Measurements from ENCODE around the gene UBR4. TPM values are rescaled to one million over a fixed set of nuclear protein-coding genes. Genes with fewer than 3 reads are reported as not detected.
A peak's percentile ranks its signal among the peaks of the same experiment; 100 is the strongest.

The UBR4 gene
- total and polyA plus RNA-seq, 7 experiments from 2014 or later: 18.9 to 174 (median 151) TPM

- Histone ChIP-seq H3K9me3 (ENCODE audit: control insufficient read depth in 2 of 3, low read length in 3 of 3) (no peaks in the 10 kb centered on the region), H3K4me1 (ENCODE audit: control insufficient read depth in 2 of 2, insufficient read depth in 2 of 2, low read length in 2 of 2) (peaks cover 12 to 22% of the 10 kb centered on the region in 2 donors), H3K4me3 (ENCODE audit: low read length) (no peak overlapping the region), H3K36me3 (ENCODE audit: control insufficient read depth in 2 of 3, insufficient read depth in 3 of 3, low read length in 3 of 3) (peaks cover 53 to 98% (median 60%) of the 10 kb centered on the region in 3 experiments), H3K27ac (ENCODE audit: low read depth, low read length) (no peak overlapping the region), H3K27me3 (ENCODE audit: control insufficient read depth in 2 of 2, insufficient read depth in 2 of 2, low read length in 2 of 2) (no peaks in the 10 kb centered on the region)
- H3K27ac Mint-ChIP-seq: peak overlapping the region in 3 of 9 donors; percentile 38 to 58 (median 55)
- no peak overlapping the region for H3K4me3 Mint-ChIP-seq
- ChIA-PET POLR2A (no interaction called here), CTCF (interaction anchor here (0.6 to 1.2 kb wide), 2 partner anchors 15 to 19 kb away, joined by 3 read pairs; no protein-coding TSS in a partner anchor)
- H3K4me1 Mint-ChIP-seq: peaks cover 0 to 35% (median 24%) of the 10 kb centered on the region in 7 donors
- H3K27me3 Mint-ChIP-seq: no peaks in the 10 kb centered on the region
- peaks cover 35 to 82% (median 59%) of the 10 kb centered on the region in 5 donors for H3K36me3 Mint-ChIP-seq
- intact Hi-C loops (cut with micrococcal nuclease): loop anchor here in 1 of 2 donors (5.0 kb wide), 1 partner anchor 121 kb away; no protein-coding TSS in a partner anchor
- no peaks in the 10 kb centered on the region for H3K9me3 Mint-ChIP-seq
- ATAC-seq (no peak), DNase-seq (no peak)
Measured at GRCh38 chr1:19121192-19121591, 88.9 kb downstream of the UBR4 start.

DNA sequence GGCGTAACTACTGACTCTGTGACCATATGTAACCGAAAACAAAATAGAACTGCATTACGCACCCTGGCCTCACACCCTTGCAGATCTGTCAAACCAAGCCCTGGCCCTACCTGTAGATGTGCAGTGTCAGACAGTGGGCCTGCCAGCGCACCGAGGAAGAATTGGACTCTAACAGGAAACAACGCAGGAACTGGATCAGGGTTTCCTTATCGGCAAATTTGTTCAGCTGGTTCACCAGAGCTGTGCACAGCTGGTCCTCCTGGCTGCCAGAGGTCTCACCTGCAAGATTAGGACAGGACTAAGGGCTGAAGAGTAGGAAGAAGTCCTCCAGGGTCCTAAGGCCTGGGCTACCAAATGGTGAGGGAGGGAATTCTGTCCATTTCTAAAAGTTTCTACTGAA lies 90.0 kb downstream of the UBR4 start:
- intact Hi-C loops (cut with micrococcal nuclease): loop anchor here in 1 of 2 donors (5.0 kb wide), 1 partner anchor 122 kb away; no protein-coding TSS in a partner anchor
- H3K36me3 Mint-ChIP-seq: peaks cover 33 to 85% (median 52%) of the 10 kb centered on the region in 5 donors
- ATAC-seq: no peak
- ChIA-PET CTCF (no interaction called here), POLR2A (no interaction called here)
- peaks cover 60 to 98% (median 65%) of the 10 kb centered on the region in 3 experiments for H3K36me3 ChIP-seq (ENCODE audit: control insufficient read depth in 2 of 3, insufficient read depth in 3 of 3, low read length in 3 of 3)
- no peak overlapping the region for H3K4me3 Mint-ChIP-seq
- H3K27me3 Mint-ChIP-seq: no peaks in the 10 kb centered on the region
- H3K27ac Mint-ChIP-seq: peak overlapping the region in 2 of 9 donors; percentile 14 to 41
- no peak overlapping the region for H3K27ac ChIP-seq (ENCODE audit: low read depth, low read length)
- H3K27me3 ChIP-seq (ENCODE audit: control insufficient read depth in 2 of 2, insufficient read depth in 2 of 2, low read length in 2 of 2): no peaks in the 10 kb centered on the region
- no peak overlapping the region for H3K4me3 ChIP-seq (ENCODE audit: low read length)
- H3K9me3 ChIP-seq (ENCODE audit: control insufficient read depth in 2 of 3, low read length in 3 of 3): no peaks in the 10 kb centered on the region
- no peak for DNase-seq
- peaks cover 0 to 30% (median 21%) of the 10 kb centered on the region in 7 donors for H3K4me1 Mint-ChIP-seq
- H3K4me1 ChIP-seq (ENCODE audit: control insufficient read depth in 2 of 2, insufficient read depth in 2 of 2, low read length in 2 of 2): peaks cover 12 to 22% of the 10 kb centered on the region in 2 donors
- no peaks in the 10 kb centered on the region for H3K9me3 Mint-ChIP-seq

GRCh38 chr1:19115082-19115808 lies 94.8 kb downstream of the UBR4 start:
- DNase-seq: no peak
- H3K36me3 Mint-ChIP-seq: peaks cover 17 to 82% (median 53%) of the 10 kb centered on the region in 5 donors
- H3K9me3 Mint-ChIP-seq: no peaks in the 10 kb centered on the region
- H3K27ac Mint-ChIP-seq: peak overlapping the region in 2 of 9 donors; percentile 12 to 15
- Histone ChIP-seq H3K27me3 (ENCODE audit: control insufficient read depth in 2 of 2, insufficient read depth in 2 of 2, low read length in 2 of 2) (no peaks in the 10 kb centered on the region), H3K36me3 (ENCODE audit: control insufficient read depth in 2 of 3, insufficient read depth in 3 of 3, low read length in 3 of 3) (peaks cover 65 to 98% (median 77%) of the 10 kb centered on the region in 3 experiments), H3K4me1 (ENCODE audit: control insufficient read depth in 2 of 2, insufficient read depth in 2 of 2, low read length in 2 of 2) (no peaks in the 10 kb centered on the region), H3K27ac (ENCODE audit: low read depth, low read length) (no peak overlapping the region), H3K9me3 (ENCODE audit: control insufficient read depth in 2 of 3, low read length in 3 of 3) (no peaks in the 10 kb centered on the region), H3K4me3 (ENCODE audit: low read length) (no peak overlapping the region)
- H3K27me3 Mint-ChIP-seq: no peaks in the 10 kb centered on the region
- ChIA-PET CTCF (interaction anchor here (1.0 to 1.3 kb wide), 3 partner anchors 15 to 231 kb away, joined by 3 to 5 read pairs (median 5); no protein-coding TSS in a partner anchor), POLR2A (no interaction called here)
- H3K4me1 Mint-ChIP-seq: peaks cover 0 to 5% (median 0%) of the 10 kb centered on the region in 7 donors
- intact Hi-C loops (cut with micrococcal nuclease): no loop called here
- no peak overlapping the region for H3K4me3 Mint-ChIP-seq
- no peak for ATAC-seq

- Histone ChIP-seq H3K36me3 (ENCODE audit: control insufficient read depth in 2 of 3, insufficient read depth in 3 of 3, low read length in 3 of 3) (peaks cover 58 to 98% (median 77%) of the 10 kb centered on the region in 3 experiments), H3K27ac (ENCODE audit: low read depth, low read length) (no peak overlapping the region), H3K4me3 (ENCODE audit: low read length) (no peak overlapping the region), H3K4me1 (ENCODE audit: control insufficient read depth in 2 of 2, insufficient read depth in 2 of 2, low read length in 2 of 2) (no peaks in the 10 kb centered on the region), H3K9me3 (ENCODE audit: control insufficient read depth in 2 of 3, low read length in 3 of 3) (no peaks in the 10 kb centered on the region), H3K27me3 (ENCODE audit: control insufficient read depth in 2 of 2, insufficient read depth in 2 of 2, low read length in 2 of 2) (no peaks in the 10 kb centered on the region)
- ATAC-seq (peak; percentile 61), DNase-seq (peak in 6 of 9 donors; percentile 10 to 40 (median 30))
- ChIA-PET POLR2A (interaction anchor here (0.8 kb wide), 1 partner anchor 10 kb away, joined by 3 read pairs; no protein-coding TSS in a partner anchor), CTCF (interaction anchor here (0.8 to 2.0 kb wide), 7 partner anchors 9 to 206 kb away, joined by 3 to 6 read pairs (median 3); no protein-coding TSS in a partner anchor)
- Mint-ChIP-seq H3K4me1 (peaks cover 0 to 5% (median 0%) of the 10 kb centered on the region in 7 donors), H3K9me3 (no peaks in the 10 kb centered on the region), H3K27me3 (no peaks in the 10 kb centered on the region), H3K4me3 (no peak overlapping the region), H3K36me3 (peaks cover 8 to 79% (median 49%) of the 10 kb centered on the region in 5 donors), H3K27ac (no peak overlapping the region)
- intact Hi-C loops (cut with micrococcal nuclease): loop anchor here (1.0 to 5.0 kb wide), 2 partner anchors 156 to 206 kb away; partner anchors contain the start of gene IFFO2 (in 1 of the 2)
Measured at GRCh38 chr1:19113697-19114092, 96.4 kb downstream of the UBR4 start.

GRCh38 chr1:19112891-19113696 lies 97.0 kb downstream of the UBR4 start:
- no peaks in the 10 kb centered on the region for H3K9me3 ChIP-seq (ENCODE audit: control insufficient read depth in 2 of 3, low read length in 3 of 3)
- Mint-ChIP-seq H3K4me1 (peaks cover 0 to 5% (median 0%) of the 10 kb centered on the region in 7 donors), H3K36me3 (peaks cover 7 to 80% (median 47%) of the 10 kb centered on the region in 5 donors), H3K4me3 (no peak overlapping the region), H3K9me3 (no peaks in the 10 kb centered on the region), H3K27me3 (no peaks in the 10 kb centered on the region), H3K27ac (no peak overlapping the region)
- H3K27me3 ChIP-seq (ENCODE audit: control insufficient read depth in 2 of 2, insufficient read depth in 2 of 2, low read length in 2 of 2): no peaks in the 10 kb centered on the region
- peaks cover 53 to 99% (median 80%) of the 10 kb centered on the region in 3 experiments for H3K36me3 ChIP-seq (ENCODE audit: control insufficient read depth in 2 of 3, insufficient read depth in 3 of 3, low read length in 3 of 3)
- ATAC-seq (no peak), DNase-seq (no peak)
- intact Hi-C loops (cut with micrococcal nuclease): loop anchor here (1.0 to 5.0 kb wide), 2 partner anchors 156 to 206 kb away; partner anchors contain the start of gene IFFO2 (in 1 of the 2)
- no peak overlapping the region for H3K27ac ChIP-seq (ENCODE audit: low read depth, low read length)
- no peak overlapping the region for H3K4me3 ChIP-seq (ENCODE audit: low read length)
- ChIA-PET CTCF (interaction anchor here (0.6 to 2.0 kb wide), 10 partner anchors 9 to 223 kb away, joined by 3 to 6 read pairs (median 3); no protein-coding TSS in a partner anchor), POLR2A (interaction anchor here (0.8 kb wide), 1 partner anchor 11 kb away, joined by 3 read pairs; no protein-coding TSS in a partner anchor)
- H3K4me1 ChIP-seq (ENCODE audit: control insufficient read depth in 2 of 2, insufficient read depth in 2 of 2, low read length in 2 of 2): no peaks in the 10 kb centered on the region

Measured in naive thymus-derived CD4-positive, alpha-beta T cell (primary cell).